NCI-H128 (cell line): Measurements from ENCODE around the gene STEEP1.

ENCODE experiments used
- DNase-seq: peaks from one replicate; lab custom pipeline; 2025; ENCODE audit not compliant: unreplicated experiment; lab: John Stamatoyannopoulos, UW

STEEP1 gene

DNA sequence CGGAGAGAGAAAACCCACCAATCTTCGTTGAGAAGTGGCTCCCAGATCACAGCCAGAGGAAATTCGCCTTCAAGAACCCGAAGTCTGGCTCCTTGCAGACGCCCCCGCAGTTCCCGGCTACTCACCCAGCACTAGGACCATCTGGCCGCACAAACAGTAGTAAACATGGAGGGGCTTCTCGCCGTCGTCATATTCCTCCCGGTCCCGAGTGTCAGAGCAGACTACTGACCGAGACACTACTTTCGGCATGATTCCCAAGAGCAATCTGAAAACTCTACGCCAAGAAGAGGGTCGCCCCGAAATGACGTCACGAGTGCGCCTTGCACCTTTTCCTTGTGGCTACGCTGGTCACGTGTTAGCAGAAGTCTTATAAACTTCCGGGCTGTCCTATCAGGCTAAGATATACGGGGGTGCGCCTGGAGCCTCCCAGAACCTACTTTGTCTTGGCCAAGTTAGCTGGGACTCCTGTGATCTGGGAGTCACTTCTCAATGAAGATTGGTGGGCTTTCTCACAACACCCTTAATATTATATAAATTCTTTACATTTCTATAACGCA is at the start of gene STEEP1:
Gene STEEP1, minus strand, starts transcription at position 303 of the 557 bp plus-strand sequence. Its CDS starts 54 bp downstream, at position 249.
- DNase-seq, result peak; percentile 58

DNA sequence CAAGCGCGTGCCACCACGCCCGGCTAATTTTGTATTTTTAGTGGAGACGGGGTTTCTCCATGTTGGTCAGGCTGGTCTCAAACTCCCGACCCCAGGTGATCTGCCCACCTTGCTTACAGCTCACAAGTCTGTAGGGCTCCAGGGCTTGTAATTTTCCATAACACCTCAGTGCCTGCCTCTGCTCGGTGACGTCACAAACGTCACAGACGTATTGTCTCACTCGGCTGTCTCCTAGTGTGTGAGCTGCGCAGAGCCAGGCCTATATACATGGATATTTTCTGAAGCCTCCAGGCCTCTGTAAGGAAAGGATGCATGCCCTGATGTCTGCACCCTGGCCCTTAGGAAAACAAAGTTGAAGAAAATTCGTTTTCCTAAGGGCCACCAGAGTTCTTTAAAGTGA is 49.6 kb upstream of the STEEP1 start:
- no peak for DNase-seq

DNA sequence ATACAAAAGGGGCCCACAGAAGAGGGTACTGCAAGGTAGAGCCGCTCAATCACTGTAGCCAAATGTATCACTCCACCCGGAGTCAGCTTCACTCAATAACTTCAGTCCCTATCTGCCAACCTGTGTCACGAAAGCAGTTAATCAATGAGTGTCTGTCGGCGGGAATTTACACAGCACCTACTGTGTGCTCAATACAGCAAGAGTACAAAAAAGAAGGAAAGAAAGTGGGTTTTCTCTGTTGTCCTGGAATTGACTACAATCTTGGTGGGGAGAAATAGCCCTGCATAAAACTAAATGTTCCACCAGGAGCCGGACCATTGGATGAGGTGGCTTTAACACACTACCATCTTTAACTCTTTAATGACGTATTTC is 41.8 kb upstream of the STEEP1 start:
- no peak for DNase-seq

DNA sequence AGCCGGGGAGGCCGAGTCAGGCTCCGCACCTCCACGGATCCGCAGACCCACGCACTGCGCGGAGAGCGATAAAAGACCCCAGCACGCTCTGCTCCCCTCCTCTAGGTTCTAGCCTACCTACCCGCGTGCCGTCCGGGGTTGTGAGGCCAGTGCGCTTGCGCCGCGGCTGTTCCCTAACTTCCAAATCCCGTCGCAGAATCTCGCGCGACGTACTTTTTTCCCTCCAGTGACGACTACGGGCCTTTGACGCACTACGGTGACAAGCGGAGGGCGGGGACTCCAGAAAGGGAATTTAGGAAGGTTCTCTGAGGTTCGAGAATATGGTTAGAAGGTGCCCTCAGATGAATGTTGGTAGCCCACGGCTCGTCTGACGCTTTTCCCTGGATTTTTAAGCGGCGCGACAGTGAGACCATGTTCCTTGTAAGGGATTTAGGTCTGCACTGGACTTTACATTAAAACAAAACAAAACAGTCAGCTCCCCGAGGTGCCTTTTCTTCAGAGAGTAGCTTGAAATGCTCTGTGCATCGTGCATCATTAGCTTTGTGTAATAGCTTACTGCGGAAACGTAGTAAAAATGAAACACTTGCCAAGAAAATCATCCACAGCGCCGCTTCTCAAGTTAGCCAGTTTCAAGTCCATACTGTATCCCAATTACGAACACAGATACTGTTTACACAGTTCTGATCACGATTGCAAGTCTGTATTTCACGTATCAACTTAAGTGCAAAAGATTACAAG is 41.2 kb upstream of the STEEP1 start, which contains the start of gene NKRF:
Gene NKRF, minus strand, starts transcription at position 145 of the 738 bp plus-strand sequence.
- DNase-seq, result peak; percentile 92

DNA sequence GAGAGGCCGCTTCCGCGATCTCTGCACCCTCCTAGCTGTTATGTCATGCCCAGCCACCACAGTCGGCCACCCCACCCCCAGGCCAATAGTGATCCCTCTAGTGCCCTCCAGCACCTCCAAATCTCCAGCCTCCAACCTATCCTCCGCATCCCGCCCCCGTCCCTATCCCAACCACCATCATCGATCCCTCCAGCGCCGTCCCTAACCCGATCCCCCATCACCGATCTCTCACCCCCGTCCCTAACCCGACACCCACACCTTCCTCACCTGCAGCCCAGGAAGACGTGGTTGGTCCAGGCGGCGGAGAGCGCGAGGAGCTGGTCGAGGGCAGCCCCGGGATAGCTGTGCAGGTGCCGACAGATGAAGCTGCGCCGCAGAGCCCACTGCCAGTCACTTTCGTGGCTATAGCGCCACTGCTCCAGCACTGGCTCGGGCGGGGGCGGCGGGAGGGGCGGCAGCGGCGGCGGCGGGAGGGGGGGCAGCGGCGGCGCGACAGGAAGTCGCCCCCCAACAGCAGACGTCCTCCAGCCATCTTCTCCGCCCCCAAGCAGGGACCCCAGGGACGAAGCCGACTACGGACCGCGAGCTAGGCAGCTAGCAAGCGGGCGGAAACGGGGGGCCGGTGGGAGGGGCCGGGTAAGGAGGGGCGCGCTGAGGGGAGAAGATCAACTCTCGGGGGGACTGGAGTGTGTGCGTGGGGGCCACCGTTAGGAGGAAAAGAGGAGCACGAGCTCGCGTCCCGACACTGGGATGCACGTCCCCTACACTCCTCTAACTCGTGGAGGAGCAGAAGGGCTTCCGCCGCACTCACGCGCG is 40.5 kb upstream of the STEEP1 start:
- no peak for DNase-seq

DNA sequence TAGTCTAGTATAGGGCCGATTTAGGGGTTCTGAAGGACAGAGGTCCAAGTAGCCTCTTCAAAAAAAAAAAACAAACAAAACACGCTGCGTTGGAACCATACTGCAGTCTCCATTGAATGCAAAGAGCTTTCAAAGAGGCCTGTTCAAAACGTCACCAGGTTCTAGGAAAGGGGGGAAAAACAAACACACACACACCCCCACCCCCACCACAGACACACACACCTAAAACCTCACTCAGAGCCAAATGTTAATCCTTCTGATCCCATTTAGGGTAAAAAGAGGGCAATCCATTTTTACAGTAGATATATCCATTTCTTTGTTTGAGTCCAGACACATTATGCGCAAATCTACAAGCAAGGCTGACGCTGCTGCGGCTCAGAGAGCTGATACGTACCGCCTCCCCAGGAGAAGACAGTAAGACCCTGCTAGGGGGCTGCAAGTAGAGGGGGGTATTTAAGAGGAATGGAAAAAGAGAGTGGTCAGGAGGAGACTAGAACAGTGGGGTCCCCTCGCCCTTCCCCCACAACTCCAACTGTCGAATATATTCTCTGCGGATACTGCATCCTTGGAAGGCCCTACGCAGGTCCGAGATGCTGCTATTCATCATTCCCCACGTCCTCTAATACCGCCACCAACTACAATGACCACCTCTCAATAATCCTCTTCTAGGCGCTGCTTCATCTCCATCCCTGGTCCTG is 39.7 kb upstream of the STEEP1 start:
- DNase-seq, result peak; percentile 13

DNA sequence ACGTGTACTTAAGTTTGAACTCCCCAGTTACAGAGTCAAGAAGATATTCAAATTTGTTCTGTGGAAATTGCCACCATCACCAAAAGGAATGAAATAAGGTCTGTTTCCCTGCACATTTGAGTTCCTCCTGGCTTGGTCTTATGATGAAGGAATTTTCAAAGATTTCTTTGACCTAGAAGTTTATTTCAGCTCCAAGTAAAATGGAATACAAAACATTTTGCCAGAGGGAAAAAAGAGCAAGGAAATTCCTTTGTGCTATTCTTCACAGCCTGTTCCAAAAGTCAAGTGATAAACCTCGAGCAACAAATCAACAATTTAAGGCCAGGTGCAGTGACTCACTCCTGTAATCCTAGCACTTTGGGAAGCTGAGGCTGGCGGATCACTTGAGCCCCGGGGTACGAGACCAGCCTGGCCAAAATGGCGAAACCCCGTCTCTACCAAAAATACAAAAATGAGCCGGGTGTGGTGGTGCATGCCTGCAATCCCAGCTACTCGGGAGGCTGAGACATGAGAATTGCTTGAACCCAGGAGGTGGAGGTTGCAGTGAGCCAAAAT is 37.6 kb upstream of the STEEP1 start:
- DNase-seq, result no peak

DNA sequence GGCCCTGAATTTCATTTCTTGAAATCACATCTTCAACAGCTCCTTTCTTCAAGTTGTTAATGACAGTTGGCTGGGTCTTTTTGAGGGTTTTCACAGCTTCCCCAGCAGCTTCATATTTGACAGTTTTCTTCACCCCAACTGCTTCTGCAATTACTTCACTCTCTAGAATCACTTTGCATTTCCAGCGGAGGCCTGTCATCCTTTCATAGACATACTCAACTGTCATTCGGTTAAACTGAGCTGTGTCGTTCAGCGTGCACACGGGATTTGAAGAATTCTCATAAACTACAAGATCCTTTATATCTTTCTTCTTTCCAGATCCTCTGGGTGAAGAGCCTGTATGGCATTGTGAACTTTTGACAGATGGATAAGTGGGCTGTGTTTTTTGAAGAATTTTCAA is 24.6 kb upstream of the STEEP1 start:
- no peak for DNase-seq

DNA sequence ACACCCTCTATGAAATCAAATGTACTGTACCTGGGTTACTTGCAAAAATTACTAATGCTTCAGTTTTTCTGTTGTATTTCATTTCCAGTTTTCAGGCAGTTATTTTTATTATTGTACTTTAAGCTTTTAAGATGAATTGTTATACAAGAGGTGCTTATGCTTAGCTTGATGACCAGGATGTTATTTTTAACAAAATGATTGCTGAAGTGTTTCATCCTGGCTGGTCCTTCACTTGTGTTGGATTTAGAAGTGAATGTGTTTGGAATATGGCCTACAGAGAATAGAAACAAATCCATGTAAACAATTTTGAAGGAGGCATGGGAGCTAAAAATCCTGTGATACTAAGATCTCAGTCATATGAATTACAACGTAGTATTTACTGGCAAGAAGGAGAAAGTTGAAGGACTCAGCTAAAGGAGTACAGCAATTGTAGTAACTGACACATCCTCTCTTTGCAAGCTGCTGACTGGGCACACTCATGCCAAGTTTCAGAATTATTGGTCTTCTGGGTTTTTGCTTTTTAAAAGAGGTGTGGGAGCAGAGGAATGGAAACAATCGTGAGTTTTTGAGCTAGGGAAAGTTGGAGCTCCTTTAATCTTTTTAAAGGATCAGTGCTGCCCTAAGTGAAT is 18.3 kb upstream of the STEEP1 start:
- no peak for DNase-seq

DNA sequence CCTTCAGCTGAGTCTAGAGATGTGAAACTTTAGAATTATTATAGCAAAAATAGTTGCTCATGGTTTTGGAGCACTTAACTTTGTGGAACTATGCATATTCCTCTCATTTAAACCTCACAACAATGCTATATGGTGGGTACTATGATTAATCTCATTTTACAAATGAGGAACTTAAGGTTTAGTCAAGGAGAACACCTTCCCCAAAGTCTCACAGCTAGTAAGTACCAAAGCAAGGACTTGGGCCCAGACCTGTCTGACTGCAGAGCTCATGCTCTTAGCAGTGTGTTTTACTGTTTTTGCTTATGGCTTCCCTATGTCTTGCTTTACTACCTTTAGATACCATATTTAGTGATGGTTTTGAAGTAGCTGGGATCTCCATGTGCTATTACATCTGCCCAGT is 14.2 kb upstream of the STEEP1 start:
- DNase-seq, result no peak

DNA sequence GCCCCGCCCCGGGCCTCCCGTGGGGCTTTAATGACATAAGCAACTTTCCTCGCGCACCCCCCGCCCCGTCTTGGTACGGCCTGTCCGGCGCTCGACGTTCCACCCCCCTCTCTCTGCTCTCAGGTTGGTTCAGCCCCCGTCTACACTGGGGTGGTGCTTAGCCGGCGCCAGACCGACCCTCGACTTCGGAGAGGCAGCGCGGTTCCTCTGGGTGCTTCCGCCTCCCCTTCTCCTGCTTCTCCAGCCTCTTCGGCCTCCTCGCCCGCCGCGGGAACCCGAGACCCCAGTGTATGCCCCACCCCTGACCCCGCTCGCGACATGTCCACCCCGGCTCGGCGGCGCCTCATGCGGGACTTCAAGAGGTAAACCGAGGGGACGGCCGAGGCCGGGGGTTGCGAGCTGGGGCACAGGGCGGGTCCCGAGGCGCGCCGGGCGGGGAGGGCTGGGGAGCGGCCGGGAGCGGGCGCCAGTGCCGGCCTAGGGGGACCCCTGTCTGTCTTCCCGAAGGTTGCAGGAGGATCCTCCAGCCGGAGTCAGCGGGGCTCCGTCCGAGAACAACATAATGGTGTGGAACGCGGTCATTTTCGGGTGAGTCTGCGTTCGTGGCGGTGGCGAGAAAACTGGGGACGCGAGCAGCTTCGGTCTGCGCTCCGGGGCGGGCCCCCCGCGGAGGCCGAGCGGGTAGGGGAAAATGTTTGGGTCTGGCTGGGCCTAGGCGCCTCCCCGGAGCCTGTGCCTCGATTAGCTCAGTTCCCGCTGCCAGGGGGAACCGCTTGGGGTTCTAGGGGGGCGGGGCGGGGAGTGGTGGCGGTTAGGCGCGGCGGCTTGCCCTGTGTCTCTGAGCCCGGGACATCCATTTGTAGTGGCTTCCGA is 9.4 kb upstream of the STEEP1 start, which contains the start of gene UBE2A:
Gene UBE2A, plus strand, starts transcription at position 170 of the 873 bp plus-strand sequence. Its CDS starts 149 bp downstream, at position 319.
- peak; percentile 68 for DNase-seq

DNA sequence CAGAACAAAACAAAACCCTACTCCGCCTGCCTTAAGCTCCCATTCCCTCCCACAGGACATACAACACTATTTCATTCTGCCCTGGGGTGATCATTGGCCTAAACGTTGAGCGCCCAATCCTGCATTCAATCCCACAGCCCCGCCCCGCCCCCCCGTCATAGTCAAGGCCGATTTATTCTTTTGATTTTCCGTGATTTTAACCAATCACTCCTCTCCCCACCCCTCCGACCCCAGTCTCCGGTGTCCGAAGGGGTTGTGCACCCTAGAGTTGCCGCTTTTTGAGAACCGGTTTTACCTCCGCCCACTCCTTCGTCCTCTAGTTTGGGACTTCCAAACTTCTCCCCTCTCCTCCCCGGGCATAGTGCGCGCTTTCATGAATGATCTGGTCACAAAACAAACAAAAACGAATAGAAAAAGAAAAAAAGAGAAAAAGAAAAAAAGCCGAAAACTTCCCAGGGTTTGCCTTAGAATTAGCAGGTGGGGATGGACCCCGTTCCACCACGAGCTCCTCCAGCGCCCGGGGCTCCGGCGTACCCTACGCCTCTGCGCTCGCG is 8.7 kb upstream of the STEEP1 start:
- DNase-seq, result no peak

DNA sequence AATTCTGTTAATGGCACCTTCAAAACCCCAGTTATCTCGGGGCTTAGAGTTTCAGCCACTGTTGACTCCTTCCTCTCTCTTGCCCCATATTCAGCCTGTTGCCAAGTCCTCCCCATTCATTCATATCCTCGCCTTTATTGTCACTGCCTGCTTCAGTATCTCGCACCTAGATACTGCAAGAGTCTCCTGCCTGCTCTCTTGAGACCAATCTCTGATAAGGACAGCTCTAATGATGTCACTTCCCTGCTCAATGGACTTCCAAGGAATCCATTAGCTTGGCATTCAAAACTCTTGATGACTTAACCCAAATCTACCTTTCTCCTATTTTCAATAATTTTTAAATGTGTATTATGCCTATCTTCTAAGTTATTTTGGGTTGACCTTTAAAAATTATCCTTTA is 8.0 kb upstream of the STEEP1 start:
- DNase-seq, result no peak

DNA sequence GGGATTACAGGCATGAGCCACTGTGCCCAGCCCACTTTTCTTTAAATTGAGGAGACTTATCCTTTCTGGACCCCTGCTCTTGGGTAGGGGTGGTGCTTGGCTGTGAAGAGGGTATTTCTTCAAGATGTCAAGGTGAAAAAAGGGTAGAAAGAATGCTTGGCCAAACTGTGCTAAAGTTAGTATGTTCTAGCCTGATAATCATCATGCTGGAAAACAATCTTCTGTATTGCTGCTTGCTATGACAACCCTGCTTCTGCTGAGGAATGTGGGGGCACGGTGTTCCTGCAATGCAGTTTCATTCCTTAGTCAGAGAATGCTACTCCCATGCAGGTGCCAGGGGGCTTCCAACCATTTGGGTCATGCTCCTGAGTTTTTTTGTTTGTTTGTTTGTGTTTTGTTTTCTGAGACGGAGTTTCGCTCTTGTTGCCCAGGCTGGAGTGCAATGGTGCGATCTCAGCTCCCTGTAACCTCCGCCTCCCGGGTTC is 5.2 kb upstream of the STEEP1 start:
- no peak for DNase-seq

DNA sequence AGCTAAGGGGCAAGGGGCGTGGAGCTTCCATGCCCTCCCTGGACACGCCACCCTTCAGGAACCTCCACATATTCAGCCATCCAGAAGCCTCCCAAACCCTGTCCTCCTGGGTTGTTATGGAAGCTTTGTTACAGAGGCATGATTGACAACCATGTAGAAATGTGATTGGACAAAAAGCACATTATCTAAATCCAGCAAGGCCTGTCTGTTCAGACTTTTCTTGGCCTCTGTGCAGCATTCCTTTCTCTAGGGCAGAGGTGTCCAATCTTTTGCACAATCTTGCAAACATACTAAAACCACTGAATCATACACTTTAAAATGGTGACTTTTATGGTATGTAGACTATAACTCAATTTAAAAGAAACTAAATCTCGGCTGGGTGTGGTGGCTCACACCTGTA is 12.7 kb downstream of the STEEP1 start:
- DNase-seq, result no peak

DNA sequence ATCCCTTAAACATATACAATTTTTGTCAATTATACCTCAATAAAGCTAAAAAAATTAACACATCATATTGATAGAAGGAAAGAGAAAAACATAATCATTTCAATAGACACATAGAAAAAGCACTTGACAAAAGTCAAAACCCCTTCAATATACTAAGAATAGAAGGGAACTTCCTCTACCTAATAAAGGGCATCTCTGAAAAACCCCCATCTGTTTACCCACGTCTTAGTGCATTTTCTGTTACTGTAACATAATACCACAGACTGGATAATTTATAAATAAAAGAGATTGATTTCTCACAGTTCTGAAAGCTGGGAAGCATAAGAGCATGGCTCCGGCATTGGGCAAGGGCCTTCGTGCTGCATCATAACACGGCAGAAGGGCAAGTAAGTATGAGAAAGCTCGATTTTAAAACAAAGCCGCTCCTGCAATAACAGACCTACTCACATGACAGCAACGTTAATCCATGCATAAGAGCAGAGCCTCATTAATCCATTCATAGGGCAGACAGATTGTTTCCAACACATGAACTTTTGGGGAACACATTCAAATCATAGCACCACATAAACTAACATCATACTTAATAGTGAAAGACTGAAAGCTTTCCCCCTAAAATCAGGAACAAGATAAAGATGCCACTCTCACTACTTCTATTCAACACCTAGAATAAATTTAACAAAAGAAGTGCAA is 15.7 kb downstream of the STEEP1 start:
- no peak for DNase-seq

DNA sequence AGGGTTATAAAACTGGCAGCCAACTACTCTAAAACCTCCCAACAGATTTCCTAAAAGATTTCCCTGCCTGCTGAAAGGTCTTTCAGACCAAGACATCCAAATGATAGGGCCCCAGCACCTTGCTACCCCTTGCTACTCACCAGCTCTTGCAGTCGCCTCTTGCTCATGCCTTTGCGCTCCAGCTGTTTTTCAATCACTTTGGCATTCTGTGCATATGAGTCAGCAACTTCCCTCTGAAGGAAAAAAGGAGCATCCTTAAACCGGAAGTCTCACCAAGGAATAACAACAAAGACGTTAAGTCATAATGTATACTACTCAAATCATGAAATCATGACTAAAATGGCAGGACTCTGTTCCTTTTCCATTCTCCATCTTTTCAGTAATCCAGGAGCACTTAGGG is 24.0 kb downstream of the STEEP1 start:
- no peak for DNase-seq

DNA sequence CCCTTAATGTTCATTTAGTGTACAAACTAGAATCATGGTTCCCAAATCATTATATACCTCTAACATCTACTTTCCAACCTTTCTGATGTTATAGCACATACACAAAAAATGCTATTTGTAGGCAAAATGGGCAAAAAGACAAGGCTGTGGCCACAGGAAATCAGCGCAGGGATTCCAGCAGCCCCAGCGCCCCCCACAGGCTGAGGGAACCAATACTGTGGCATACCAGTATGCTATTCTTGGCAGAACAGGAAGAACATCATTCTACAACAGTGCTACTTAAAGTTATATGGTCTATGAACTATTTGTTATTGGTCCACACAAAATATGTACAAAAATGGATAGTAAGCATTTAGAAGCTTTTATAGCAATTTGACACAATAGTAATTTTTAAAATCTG is 25.3 kb downstream of the STEEP1 start:
- DNase-seq, result no peak

DNA sequence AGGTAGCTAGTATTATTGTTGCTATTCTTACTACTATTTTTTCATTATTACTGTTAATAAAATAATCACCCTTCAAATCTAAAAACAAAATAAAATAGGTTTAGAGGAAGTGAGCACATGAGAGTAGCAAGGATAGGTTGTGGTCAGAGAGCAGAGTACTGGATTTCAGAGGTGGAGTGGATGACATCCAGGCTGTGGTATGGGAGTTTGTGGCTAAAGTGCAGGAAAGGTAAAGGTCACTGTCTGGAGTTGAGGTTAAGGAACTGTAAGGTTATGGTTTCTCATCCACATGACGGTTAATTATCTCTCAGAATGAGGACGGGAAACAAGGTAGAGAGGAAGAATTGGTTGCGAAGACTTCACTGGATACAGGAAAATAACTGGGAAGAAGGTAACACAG is 27.7 kb downstream of the STEEP1 start:
- DNase-seq, result no peak
